Uterus (tissue), 4 donors: ENCODE data around the gene WBP1L. TPM values are rescaled to one million over a fixed set of nuclear protein-coding genes. Genes with fewer than 3 reads are reported as not detected.
A peak's percentile ranks its signal among the peaks of the same experiment; 100 is the strongest.

ENCODE experiments used
- DNase-seq, 2 donors: peaks; one replicate each; pipeline ENCODE4 v3.0.0-alpha.2; 2019 to 2020
- H3K27ac ChIP-seq, 2 donors: fragments of 200-600 bp; sonication (generic); 1 replicate in 1 of 2; 2 replicates in 1 of 2; pipeline ENCODE4 v1.5.1; 2016 to 2018
- H3K27me3 ChIP-seq, 2 donors: fragments of 200-600 bp; sonication (generic); one replicate each; pipeline ENCODE4 v1.5.1; 2018 to 2019; ENCODE audit warnings: control low read depth in 1 of 2
- H3K36me3 ChIP-seq, 2 donors: fragments of 200-600 bp; sonication (generic); one replicate each; pipeline ENCODE4 v1.5.1; 2019; ENCODE audit warnings: control low read depth in 1 of 2
- H3K4me1 ChIP-seq, 2 donors: fragments of 200-600 bp; sonication (generic); one replicate each; pipeline ENCODE4 v1.5.1; 2018 to 2019; ENCODE audit warnings: control low read depth in 1 of 2
- H3K4me3 ChIP-seq, 2 donors: fragments of 200-600 bp; sonication (generic); 1 replicate in 1 of 2; 2 replicates in 1 of 2; pipeline ENCODE4 v1.5.1; 2018 to 2019; ENCODE audit warnings: mild to moderate bottlenecking in 1 of 2
- H3K9me3 ChIP-seq, 2 donors: fragments of 200-600 bp; sonication (generic); one replicate each; pipeline ENCODE4 v1.5.1; 2019; ENCODE audit warnings: control low read depth in 1 of 2
- CTCF ChIP-seq, 4 experiments: fragments of 200-600 bp in 2 of 4; fragments of 450-650 bp in 2 of 4; sonication (generic) in 2 of 4; IDR thresholded peaks; one replicate each; pipeline ENCODE4 v1.5.1; 2016 to 2019; ENCODE audit warnings: antibody characterized with exemption in 4 of 4, mild to moderate bottlenecking in 2 of 4, moderate library complexity in 1 of 4
- POLR2A ChIP-seq, 2 donors: fragments of 450-650 bp; IDR thresholded peaks; one replicate each; pipeline ENCODE4 v1.6.1; 2016; ENCODE audit warnings: antibody characterized with exemption in 2 of 2, mild to moderate bottlenecking in 1 of 2, moderate library complexity in 1 of 2
- intact Hi-C: fragments of 100-400 bp; cut with DNase I; formaldehyde crosslinking; loops from one replicate; pipeline ENCODE4 v1.15.1; 2023; ENCODE audit warnings: low total_unique reads
- total RNA-seq, 4 donors: library from RNA; depleted of rRNA in 3 of 4; stranded (reverse); fragments of >200 nt in 3 of 4; gene quantifications; one replicate each; pipeline versions ENCODE4 v1.1.0 to v1.2.4, GENCODE V29; 2014 to 2023
- donor health status: DM: yes; HTN: yes; CAD: no.

Gene WBP1L
- total RNA-seq, 4 donors from 2014 or later = 27.4 to 79.2 (median 55.3) TPM

- no peaks in the 10 kb centered on the region for H3K9me3 ChIP-seq
- H3K4me3 ChIP-seq = no peak overlapping the region
- intact Hi-C loops = loop anchor here (5.0 kb wide), 1 partner anchor 173 kb away; no protein-coding TSS in a partner anchor
- TF ChIP-seq POLR2A (IDR thresholded peaks at IDR 0.05) = no peak
- TF ChIP-seq CTCF (IDR thresholded peaks at IDR 0.05) = peak; percentile 92 to 96 (median 94)
- no peaks in the 10 kb centered on the region for H3K4me1 ChIP-seq
- H3K27me3 ChIP-seq = no peaks in the 10 kb centered on the region
- H3K27ac ChIP-seq = peak overlapping the region in 1 of 2 donors; percentile 23
- DNase-seq = peak; percentile 89 to 91
- H3K36me3 ChIP-seq = no peaks in the 10 kb centered on the region
Observed at GRCh38 chr10:102729029-102730026, 14.4 kb upstream of the WBP1L start.

- TF ChIP-seq POLR2A (IDR thresholded peaks at IDR 0.05) (no peak), CTCF (IDR thresholded peaks at IDR 0.05) (no peak)
Observed at GRCh38 chr10:102731222-102731800, 12.4 kb upstream of the WBP1L start.

GRCh38 chr10:102732661-102733060 lies 11.1 kb upstream of the WBP1L start:
- Histone ChIP-seq H3K27me3 (no peaks in the 10 kb centered on the region), H3K4me3 (no peak overlapping the region), H3K4me1 (no peaks in the 10 kb centered on the region), H3K36me3 (no peaks in the 10 kb centered on the region), H3K9me3 (no peaks in the 10 kb centered on the region), H3K27ac (no peak overlapping the region)
- intact Hi-C loops = no loop called here
- DNase-seq = no peak
- TF ChIP-seq CTCF (IDR thresholded peaks at IDR 0.05) (no peak), POLR2A (IDR thresholded peaks at IDR 0.05) (no peak)

More at GRCh38 chr10:102731222-102731800, 12.4 kb upstream of the WBP1L start:
- Histone ChIP-seq H3K4me1 (no peaks in the 10 kb centered on the region), H3K36me3 (no peaks in the 10 kb centered on the region), H3K4me3 (no peak overlapping the region), H3K27ac (no peak overlapping the region), H3K27me3 (no peaks in the 10 kb centered on the region), H3K9me3 (no peaks in the 10 kb centered on the region)
- no peak for DNase-seq
- intact Hi-C loops = no loop called here

GRCh38 chr10:102735065-102735562 lies 8.6 kb upstream of the WBP1L start:
- no peaks in the 10 kb centered on the region for H3K4me1 ChIP-seq
- H3K27me3 ChIP-seq = no peaks in the 10 kb centered on the region
- H3K27ac ChIP-seq = peak overlapping the region; percentile 61 to 62
- H3K4me3 ChIP-seq = no peak overlapping the region
- H3K36me3 ChIP-seq = no peaks in the 10 kb centered on the region
- TF ChIP-seq CTCF (IDR thresholded peaks at IDR 0.05) = no peak
- TF ChIP-seq POLR2A (IDR thresholded peaks at IDR 0.05) = no peak
- H3K9me3 ChIP-seq = no peaks in the 10 kb centered on the region
- intact Hi-C loops = no loop called here
- DNase-seq = peak; percentile 73
